Frontal cortex (tissue), 4 donors: ENCODE measurements around the gene UNKL. TPM values are rescaled to one million over a fixed set of nuclear protein-coding genes. Genes with fewer than 3 reads are reported as not detected.

Source experiments
- DNase-seq, 2 donors: peaks; one replicate each; pipeline ENCODE4 v3.0.0; 2012; ENCODE audit warnings: low spot score in 2 of 2
- FAIRE-seq: peaks from 2 replicates; lab custom pipeline; 2012; peaks lifted over from hg19 to GRCh38; lab: Jason Lieb, UNC
- total RNA-seq: library from RNA; depleted of rRNA; stranded (reverse); fragments of >200 nt; gene quantifications from one replicate; pipeline ENCODE4 v1.2.3, GENCODE V29; 2014
- donor health status: control.
- donor health status: control.
- donor health status: control.

The UNKL gene
- total RNA-seq, 1 donor from 2014 or later, result 8.2 TPM

GRCh38 chr16:1317479-1318267, 96.8 kb downstream of the UNKL start:
- DNase-seq (no peak), FAIRE-seq (no peak)

GRCh38 chr16:1316033-1316405, 98.5 kb downstream of the UNKL start:
- FAIRE-seq (no peak), DNase-seq (no peak)

- DNase-seq (no peak), FAIRE-seq (no peak)
Measured at GRCh38 chr16:1315081-1316032, 99.1 kb downstream of the UNKL start.

GRCh38 chr16:1314399-1315068, 100.0 kb downstream of the UNKL start:
- no peak for DNase-seq
- no peak for FAIRE-seq

GRCh38 chr16:1313721-1314369, 100.7 kb downstream of the UNKL start:
- FAIRE-seq (no peak), DNase-seq (no peak)

Other genes with a start within 250 kb of the UNKL start
- gene TPSG1, start 189.4 kb downstream of the UNKL start, total RNA-seq, result not detected
- not detected for gene TPSB2, start 184.5 kb downstream of the UNKL start, total RNA-seq
- gene TPSAB1, start 174.0 kb downstream of the UNKL start, total RNA-seq, result not detected
- not detected for gene TPSD1, start 158.6 kb downstream of the UNKL start, total RNA-seq
- gene UBE2I, start 105.1 kb downstream of the UNKL start, total RNA-seq, result 48.5 TPM
- 11.4 TPM for gene BAIAP3, start 81.1 kb downstream of the UNKL start, total RNA-seq
- 39.5 TPM for gene TSR3, start 62.8 kb downstream of the UNKL start, total RNA-seq
- 17.9 TPM for gene GNPTG, start 62.8 kb downstream of the UNKL start, total RNA-seq
- 13.5 TPM for gene UQCC4, start 6.0 kb upstream of the UNKL start, total RNA-seq
- not detected for gene PERCC1, start 16.4 kb upstream of the UNKL start, total RNA-seq
- 0.41 TPM for gene CCDC154, start 29.9 kb upstream of the UNKL start, total RNA-seq
- gene CLCN7, start 60.3 kb upstream of the UNKL start, total RNA-seq, result 29.3 TPM
- not detected for gene PTX4, start 74.2 kb upstream of the UNKL start, total RNA-seq
- gene TELO2, start 78.7 kb upstream of the UNKL start, total RNA-seq, result 14.3 TPM
- gene TMEM204, start 119.0 kb upstream of the UNKL start, total RNA-seq, result 3.7 TPM
- gene IFT140, start 197.4 kb upstream of the UNKL start, total RNA-seq, result 41.2 TPM
- 8.2 TPM for gene CRAMP1, start 197.7 kb upstream of the UNKL start, total RNA-seq